ENCODE data around the gene ARL3. TPM values are rescaled to one million over a fixed set of nuclear protein-coding genes. Genes with fewer than 3 reads are reported as not detected.
A peak's percentile ranks its signal among the peaks of the same experiment; 100 is the strongest.

Gene ARL3
- total RNA-seq, 1 experiment from 2014 or later = 13.3 TPM

DNA sequence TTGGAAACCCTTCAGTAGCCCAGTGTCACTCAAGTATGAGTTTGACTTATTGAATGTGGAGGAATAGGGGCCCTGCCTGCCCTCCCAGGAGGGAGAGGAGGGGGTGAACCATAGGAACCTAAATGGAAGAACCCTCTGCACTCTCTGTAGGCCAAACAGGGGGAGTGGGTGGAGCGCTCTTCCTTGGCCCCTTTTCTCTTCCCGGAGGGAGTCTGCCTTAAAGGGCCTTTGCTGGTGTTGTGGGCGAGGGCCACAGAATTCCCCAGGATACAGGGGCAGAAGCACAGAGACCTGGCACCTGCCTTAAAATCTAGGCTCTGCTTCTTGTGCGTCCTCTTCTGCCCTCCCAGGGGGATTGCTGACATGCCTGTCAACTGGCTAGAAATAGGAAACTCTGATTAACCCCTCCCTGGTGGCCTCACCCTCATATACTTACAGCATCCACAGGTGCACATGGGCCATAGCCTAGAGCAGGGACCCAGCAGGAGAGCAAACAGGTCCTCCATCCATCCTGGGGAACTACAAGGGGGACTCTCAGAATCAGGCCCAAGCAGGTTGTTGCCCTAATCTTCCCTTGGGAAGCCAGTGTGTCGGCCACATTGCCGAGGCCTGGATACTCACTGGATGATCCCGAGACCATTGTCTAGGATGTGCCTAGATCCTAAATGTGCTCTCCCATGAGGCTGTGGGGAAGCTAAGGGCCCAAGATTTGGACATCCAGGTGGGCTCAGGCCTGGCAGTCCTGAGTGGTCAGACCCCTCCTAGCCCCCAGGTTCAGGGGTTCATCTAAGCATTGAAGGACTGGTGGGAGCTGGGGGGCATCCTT, 66.5 kb downstream of the ARL3 start:
- Histone ChIP-seq H3K9me3 (ENCODE audit: control insufficient read depth in 1 of 2, insufficient read depth in 1 of 2, low read depth in 1 of 2, low read length in 2 of 2) (no peaks in the 10 kb centered on the region), H3K27me3 (ENCODE audit: insufficient read depth, low read length) (no peaks in the 10 kb centered on the region), H3K4me3 (replicated peaks in 1 of 2; ENCODE audit: low read depth in 1 of 2, low read length in 2 of 2) (no peak overlapping the region), H3K4me1 (ENCODE audit: control insufficient read depth in 1 of 2, insufficient read depth in 2 of 2, low read length in 2 of 2) (peaks cover 10 to 39% of the 10 kb centered on the region in 2 experiments), H3K79me2 (ENCODE audit: insufficient read depth, low read length) (peaks cover 84% of the 10 kb centered on the region), H3K9ac (ENCODE audit: low read length) (no peak overlapping the region), H3K36me3 (ENCODE audit: control insufficient read depth in 1 of 2, insufficient read depth in 2 of 2, low read length in 2 of 2) (peaks cover 2 to 21% of the 10 kb centered on the region in 2 experiments; a peak in 1 of 4 replicates), H3K4me2 (ENCODE audit: low read length) (peak overlapping the region; percentile 95; the same call in 1 of the 2 replicates), H3K9me2 (ENCODE audit: insufficient read depth) (no peaks in the 10 kb centered on the region), H2AFZ (ENCODE audit: low read depth, low read length, poor library complexity, severe bottlenecking) (no peak overlapping the region), H3K27ac (ENCODE audit: low read depth, low read length) (0 out of 2 replicates have a peak overlapping the region, but pooled peaks have one; percentile 86), H4K20me1 (ENCODE audit: insufficient read depth) (no peaks in the 10 kb centered on the region; the same call in 1 of the 2 replicates)
- intact Hi-C loops (cut with micrococcal nuclease) = no loop called here
- RAD21 ChIA-PET (ENCODE audit: low non-redundant PET in 1 of 2, low total read pairs in 2 of 2, uncharacterized antibody in 2 of 2, unreplicated experiment in 2 of 2) = no interaction called here
- ATAC-seq (no peak), DNase-seq (ENCODE audit: low read depth, low spot score) (no peak)
- CTCF ChIA-PET = no interaction called here
- POLR2A ChIA-PET = no interaction called here
- BruUV-seq (replicated peaks) = no TSS peak
- TF ChIP-seq EZH2 (IDR thresholded peaks at IDR 0.05) = no peak
- TF ChIP-seq, protein P1, sequence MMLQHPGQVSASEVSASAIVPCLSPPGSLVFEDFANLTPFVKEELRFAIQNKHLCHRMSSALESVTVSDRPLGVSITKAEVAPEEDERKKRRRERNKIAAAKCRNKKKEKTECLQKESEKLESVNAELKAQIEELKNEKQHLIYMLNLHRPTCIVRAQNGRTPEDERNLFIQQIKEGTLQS (IDR thresholded peaks at IDR 0.05) = no peak
- no peak for TF ChIP-seq POLR2AphosphoS5 (IDR thresholded peaks at IDR 0.05; ENCODE audit: low read depth, low read length)
- no peak for TF ChIP-seq CEBPB (IDR thresholded peaks at IDR 0.05; ENCODE audit: low read depth)
- no peak for TF ChIP-seq FOSL1 (IDR thresholded peaks at IDR 0.05; ENCODE audit: low read depth)
- TF ChIP-seq POLR2A (IDR thresholded peaks at IDR 0.05; ENCODE audit: borderline replicate concordance, extremely low read depth, insufficient read depth, insufficient read length) = no peak
- no peak for TF ChIP-seq ZFX (IDR thresholded peaks at IDR 0.05)
- no peak for TF ChIP-seq SP1 (IDR thresholded peaks at IDR 0.05; ENCODE audit: low read depth)
- no peak for TF ChIP-seq ZNF274 (IDR thresholded peaks at IDR 0.05; ENCODE audit: low read depth, low read length)
- no peak for TF ChIP-seq YY1 (IDR thresholded peaks at IDR 0.05; ENCODE audit: extremely low read depth, insufficient replicate concordance, low read depth, low read length)
- TF ChIP-seq EGR1 (IDR thresholded peaks at IDR 0.05; ENCODE audit: low read depth) = no peak

Measured in HCT116 (cell line).